NCI-H2196 treated with DMSO at 0.1 percent for 48 hours (cell line): ENCODE data around the gene PPP1R3D.
"Not testable (repeated sequence)": the region's sequence is repeated elsewhere in the genome, so short reads cannot be mapped to it uniquely, and the experiment has no call there.

Experiments used
- DNase-seq: peaks from one replicate; lab custom pipeline; 2025; ENCODE audit not compliant: unreplicated experiment; lab: John Stamatoyannopoulos, UW

The PPP1R3D gene, protein sequence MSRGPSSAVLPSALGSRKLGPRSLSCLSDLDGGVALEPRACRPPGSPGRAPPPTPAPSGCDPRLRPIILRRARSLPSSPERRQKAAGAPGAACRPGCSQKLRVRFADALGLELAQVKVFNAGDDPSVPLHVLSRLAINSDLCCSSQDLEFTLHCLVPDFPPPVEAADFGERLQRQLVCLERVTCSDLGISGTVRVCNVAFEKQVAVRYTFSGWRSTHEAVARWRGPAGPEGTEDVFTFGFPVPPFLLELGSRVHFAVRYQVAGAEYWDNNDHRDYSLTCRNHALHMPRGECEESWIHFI

DNA sequence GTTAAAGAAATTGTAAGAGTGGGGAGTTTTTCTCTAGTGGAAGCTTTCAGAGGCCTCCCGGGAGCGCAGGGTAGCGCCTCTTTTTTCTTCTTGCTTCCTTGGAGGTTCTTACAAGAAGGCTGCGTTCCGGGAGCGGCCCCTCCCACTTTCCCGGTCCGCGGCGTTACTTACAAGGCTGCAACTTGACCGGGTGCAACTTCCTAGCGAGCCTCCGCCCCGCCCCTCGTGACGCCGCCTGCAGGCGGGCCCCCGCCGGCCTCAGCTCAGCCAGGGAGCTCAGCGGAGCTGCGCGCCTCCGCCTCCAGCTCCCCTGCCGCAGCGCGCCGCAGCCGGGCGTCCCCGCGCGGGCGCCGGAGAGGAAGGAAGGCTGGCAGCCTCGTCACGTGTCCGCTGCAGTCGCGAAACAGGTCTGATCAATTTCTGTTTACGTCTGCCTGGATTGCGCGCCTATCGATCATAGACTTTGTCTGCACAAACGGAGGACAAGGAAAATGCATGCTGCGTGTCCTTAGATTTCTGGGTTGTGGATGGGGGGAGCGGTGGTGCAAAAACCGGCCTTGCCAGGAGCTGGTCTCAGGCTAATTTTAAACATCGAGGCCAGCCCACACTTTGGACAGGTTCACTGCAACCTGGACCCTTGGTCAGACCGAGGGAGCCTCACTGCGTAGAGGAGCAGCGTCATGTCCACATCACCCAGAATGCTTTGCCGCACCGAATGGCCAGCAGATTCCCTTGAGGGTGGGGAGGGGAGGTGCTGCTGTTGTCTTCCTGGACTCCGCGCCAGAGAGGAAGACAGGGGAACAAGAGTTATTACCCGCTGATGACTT lies at the start of gene PPP1R3D, which contains the start of gene FAM217B:
TSS of gene PPP1R3D (minus strand) at position 177 of the 827 bp plus-strand sequence. CDS start 374 bp downstream, outside the sequence.
TSS of gene FAM217B (plus strand) at position 261 of the 827 bp plus-strand sequence. CDS start 3,555 bp downstream, outside the sequence.
- DNase-seq: peak; percentile 85

DNA sequence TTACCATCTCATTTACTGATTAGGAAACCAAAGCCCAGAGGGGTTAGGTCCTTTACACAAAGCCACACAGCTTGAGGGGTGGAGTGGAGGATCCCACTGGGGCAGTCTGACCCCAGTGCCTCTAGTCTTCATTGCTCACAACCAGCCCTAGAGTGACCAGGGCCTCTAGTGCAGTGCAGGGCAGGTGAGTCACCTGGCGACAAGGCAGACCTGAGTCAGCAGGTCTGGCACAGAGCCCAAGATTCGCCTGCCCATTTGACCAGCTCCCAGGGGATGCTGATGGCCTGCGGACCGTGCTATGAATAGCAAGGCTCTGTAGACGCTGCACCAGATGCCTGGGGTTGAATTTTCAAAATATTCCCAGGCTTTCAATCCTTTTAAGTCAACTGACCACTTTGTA lies 48.0 kb upstream of the PPP1R3D start:
- peak; percentile 66 for DNase-seq

DNA sequence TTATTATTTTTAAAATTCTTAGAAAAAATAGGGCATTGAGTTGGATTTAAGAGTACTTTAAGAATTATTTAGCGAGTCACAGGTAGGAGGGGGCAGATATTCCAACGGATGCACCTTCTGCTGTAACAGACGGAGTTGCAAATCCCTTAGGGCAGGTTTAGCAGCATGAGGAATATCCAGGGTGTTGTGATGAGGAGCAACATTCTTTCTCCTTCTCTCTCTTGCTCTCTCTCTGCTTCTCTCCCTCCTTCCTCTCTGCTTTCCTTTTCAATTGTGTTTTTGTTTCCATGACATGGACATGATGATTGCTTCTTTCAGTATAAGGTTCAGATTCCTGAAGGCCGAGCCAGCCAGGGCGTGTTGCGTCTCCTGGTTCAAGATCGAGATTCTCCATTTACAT lies 47.0 kb upstream of the PPP1R3D start:
- DNase-seq: no peak

DNA sequence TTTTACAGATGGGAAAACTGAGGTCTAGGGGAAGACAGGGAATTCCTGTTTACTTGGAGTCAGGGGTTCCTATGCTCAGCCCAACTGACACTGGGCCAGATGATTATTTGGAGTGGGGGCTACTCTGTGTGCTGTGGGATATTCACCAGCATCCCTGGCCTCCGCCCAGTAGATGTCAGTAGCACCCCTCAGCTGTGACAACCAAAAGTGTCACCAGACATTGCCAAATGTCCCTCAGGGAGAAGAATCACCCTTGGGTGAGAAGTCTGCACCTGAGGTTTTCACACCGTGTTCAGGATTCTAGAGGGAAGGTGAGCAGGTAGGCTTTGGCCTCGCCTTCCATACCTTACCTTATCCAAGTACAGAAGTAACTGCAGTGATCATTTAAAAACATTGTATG lies 45.8 kb upstream of the PPP1R3D start:
- DNase-seq: no peak

GRCh38 chr20:59985164-59985563 lies 45.1 kb upstream of the PPP1R3D start:
- no peak for DNase-seq

DNA sequence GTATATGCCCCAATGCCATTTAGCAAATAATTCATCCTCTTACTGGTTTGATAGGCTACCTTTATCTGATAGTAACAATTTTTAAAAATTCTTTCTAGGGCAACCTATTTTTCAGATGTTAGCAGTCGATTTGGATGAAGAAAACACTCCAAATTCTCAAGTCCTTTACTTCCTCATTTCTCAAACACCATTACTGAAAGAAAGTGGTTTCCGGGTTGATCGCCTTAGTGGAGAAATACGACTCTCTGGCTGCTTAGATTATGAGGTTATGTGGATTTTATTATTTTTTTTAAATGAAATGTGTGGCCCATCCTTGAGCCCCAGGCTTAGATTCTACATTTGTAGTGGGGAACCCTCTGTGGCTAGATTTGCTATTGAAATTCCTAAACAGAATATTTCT lies 44.4 kb upstream of the PPP1R3D start:
- no peak for DNase-seq

- no peak for DNase-seq
Observed at GRCh38 chr20:59983076-59983475, 43.0 kb upstream of the PPP1R3D start.

- no peak for DNase-seq
Observed at GRCh38 chr20:59977086-59977485, 37.0 kb upstream of the PPP1R3D start.

GRCh38 chr20:59976156-59976782 lies 36.2 kb upstream of the PPP1R3D start:
- no peak for DNase-seq

DNA sequence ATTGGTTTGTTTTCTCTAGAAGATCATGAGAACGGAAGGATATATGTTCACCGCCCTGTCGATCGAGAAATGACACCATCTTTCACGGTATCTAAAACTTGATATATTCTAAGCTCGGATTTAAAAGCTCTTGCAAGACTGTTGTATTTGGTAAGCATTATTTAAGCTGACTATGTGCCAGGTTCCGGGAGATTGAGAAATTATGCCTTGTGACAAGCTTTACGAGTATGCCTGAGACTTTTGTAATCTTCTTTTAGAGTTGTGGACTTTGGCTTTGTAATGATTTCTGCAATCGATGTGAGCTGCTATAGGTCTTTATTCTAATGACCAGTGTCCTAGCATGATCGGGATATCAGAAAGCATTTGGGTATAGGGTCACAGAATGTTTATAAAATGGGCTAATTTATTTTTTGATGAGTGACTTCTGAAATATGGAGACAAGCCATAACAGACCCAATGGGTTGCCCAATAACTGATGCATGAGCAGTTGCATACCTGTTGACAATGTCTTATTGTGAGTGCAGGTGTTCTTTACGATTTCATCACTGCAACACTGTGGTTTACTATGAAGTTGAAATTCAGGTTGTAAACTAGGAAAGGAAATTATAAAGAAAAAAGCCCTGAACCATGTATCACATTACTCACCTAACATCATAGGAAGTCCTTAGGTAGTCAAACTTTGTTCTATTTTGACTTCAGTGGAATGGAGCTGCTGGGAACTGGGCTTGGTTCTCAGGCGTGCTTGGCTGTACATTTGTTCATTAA lies 32.1 kb upstream of the PPP1R3D start:
- DNase-seq: no peak

- DNase-seq: no peak
Observed at GRCh38 chr20:59971428-59971827, 31.3 kb upstream of the PPP1R3D start.

- no peak for DNase-seq
Observed at GRCh38 chr20:59966428-59966827, 26.3 kb upstream of the PPP1R3D start.

DNA sequence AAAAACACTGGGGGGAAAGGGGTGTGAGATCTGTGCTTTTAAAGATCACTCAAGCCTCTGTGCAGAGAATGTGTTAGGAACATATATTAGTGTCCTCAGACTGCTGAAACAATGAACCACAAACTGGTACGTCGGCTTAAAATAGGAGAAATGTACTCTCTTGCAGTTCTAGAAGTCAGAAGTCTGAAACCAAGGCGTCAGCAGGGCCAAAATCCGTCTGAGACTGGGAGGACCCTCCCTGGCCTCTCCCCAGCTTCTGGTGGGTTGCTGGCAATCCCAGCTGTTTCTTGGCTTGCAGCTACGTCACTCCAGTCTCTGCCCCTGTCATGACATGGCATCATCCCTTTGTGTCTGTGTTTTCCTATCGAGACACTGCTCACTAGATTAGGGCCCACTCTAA lies 22.1 kb upstream of the PPP1R3D start:
- no peak for DNase-seq

GRCh38 chr20:59961423-59961822 lies 21.3 kb upstream of the PPP1R3D start:
- no peak for DNase-seq

- DNase-seq: peak; percentile 28
Observed at GRCh38 chr20:59958626-59959025, 18.5 kb upstream of the PPP1R3D start.

DNA sequence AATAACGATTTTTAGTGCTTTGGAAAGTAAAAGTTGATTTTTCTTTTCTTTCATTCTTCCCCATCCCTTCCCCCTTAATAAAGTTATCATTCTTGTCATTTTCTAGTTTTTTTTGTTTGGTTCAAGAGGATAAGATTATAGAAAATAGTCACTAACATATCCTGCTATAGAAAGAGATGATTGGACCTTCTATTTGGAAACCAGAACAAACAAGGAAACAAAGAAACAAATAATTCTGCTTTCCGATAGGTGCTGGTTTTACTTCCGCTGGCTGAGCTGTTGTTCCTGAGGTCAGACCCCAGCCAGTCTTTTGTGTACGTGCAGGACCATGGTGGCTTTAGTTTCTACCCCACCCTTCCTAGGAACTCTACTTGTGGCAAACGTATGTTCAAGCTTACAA lies 18.0 kb upstream of the PPP1R3D start, which contains the start of gene CDH26:
TSS of gene CDH26 (plus strand) at position 301 of the 400 bp plus-strand sequence. CDS start 304 bp downstream, outside the sequence.
- no peak for DNase-seq

DNA sequence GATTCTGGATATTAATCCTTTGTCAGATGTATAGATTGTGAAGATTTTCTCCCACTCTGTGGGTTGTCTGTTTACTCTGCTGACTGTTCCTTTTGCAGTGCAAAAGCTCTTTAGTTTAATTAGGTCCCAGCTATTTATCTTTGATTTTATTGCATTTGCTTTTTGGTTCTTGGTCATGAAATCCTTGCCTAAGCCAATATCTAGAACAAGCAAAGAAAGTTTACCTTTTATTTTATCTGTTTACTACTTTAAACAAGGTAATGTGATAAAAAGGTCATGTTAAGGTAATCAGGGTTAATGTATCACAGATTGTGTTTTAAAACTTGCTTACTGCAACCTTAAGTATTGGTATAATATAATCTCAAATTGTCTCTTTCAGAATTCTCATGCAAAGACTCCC lies 17.5 kb upstream of the PPP1R3D start:
- not testable (repeated sequence) for DNase-seq

DNA sequence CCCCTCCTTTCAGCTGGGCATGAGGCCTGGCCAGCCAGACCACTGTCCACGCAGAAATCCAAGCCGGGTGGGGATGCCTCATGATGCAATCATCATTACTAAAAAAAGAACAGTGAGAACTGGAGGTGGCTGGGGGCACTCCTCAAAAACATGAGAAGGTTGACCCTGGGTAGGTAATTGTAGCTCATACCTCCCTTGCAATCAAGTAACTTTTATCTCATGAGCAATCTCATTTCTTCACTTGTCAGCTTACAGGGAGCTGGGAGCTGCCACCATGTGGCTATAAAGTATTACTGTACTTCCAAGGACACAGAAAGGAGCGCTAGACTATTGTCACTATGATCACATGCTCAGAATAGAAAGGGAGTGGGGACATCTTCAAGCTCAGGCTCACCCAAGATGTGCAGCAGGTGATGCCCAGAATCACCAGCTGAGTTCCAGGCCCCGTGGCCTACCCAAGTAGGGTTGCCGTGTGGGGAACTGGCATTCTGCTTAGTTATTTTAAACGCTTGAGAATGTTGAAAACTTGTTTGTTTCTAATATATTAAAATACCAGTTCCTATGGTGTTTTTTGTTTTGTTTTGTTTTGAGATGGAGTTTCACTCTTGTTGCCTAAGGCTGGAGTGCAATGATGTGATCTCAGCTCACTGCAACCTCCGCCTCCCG lies 15.2 kb upstream of the PPP1R3D start:
- DNase-seq: no peak

GRCh38 chr20:59954718-59955117 lies 14.6 kb upstream of the PPP1R3D start:
- DNase-seq: no peak

DNA sequence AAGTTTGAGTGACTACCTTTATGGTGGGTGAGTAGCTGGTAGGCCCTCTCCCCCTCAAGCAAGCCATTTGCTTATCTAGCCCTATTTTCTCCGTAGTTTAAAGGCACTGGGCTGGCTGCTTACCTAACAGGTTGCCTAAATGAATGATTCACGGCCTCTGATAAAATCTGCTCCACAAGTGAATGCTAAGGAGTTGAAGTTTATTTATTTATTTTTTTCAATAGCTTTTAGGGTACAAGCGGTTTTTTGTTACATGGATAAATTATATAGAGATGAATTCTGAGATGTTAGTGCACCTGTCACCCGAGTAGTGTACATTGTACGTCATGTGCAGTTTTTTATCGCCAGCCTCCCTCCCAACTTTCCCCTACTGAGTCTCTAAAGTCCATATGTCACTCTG lies 9.8 kb upstream of the PPP1R3D start:
- no peak for DNase-seq
